Measurements from ENCODE around the gene MMEL1.

The MMEL1 gene

GRCh38 chr1:2541619-2542245, 91.1 kb downstream of the MMEL1 start:
- no peak for DNase-seq

DNA sequence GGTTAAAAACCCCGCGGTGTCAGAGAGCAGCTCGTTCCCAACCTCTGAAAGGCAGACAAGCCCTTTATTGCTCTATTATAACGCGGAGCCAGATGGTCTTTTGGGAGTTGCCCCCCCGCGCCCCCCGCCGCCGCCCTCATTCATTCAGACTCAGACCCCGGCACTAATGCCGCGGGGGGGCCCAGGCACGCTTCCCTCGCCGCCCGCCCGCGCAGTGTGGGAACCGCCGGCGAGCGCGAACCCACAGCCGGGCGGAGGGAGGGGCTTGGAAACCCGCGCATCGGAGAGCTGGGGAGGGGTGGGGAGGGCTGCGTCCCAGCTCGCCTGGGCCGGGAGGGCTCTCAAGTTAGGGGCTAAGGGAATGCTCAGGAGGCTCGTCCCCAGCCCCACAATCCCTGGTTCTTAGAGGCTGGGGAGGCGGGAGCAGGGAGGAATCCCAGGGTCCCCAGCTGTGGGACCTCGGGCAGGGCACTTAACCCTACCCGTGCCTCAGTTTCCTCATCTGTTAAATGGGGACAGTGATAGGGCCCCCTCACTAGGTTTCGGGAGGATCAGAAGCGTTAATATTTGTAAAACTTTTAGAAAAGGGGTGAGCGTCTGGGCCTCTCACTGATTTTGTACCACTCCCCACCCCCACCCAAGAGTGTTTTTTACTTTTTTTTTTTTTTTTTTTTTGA, 91.9 kb downstream of the MMEL1 start:
- DNase-seq = no peak

Measured in suppressor macrophage treated with lipopolysaccharide for 1 hour (primary cell).